WTC11 (cell line): ENCODE results near the gene CRY2.

Experiments used
- CREB1 ChIP-seq: sonication (generic); formaldehyde crosslinking; IDR thresholded peaks from 2 replicates; pipeline ENCODE4 v1.8.0; 2023; ENCODE audit warnings: mild to moderate bottlenecking, missing genetic modification reagents
- JUN ChIP-seq: sonication (generic); formaldehyde crosslinking; IDR thresholded peaks from 2 replicates; pipeline ENCODE4 v1.8.0; 2023; ENCODE audit warnings: mild to moderate bottlenecking, missing genetic modification reagents
- NR1H2 ChIP-seq: sonication (generic); formaldehyde crosslinking; IDR thresholded peaks from 2 replicates; pipeline ENCODE4 v1.9.0; 2021; ENCODE audit warnings: mild to moderate bottlenecking, moderate library complexity, missing genetic modification reagents
- TCF7 ChIP-seq: sonication (generic); formaldehyde crosslinking; IDR thresholded peaks from 2 replicates; pipeline ENCODE4 v1.8.0; 2022; ENCODE audit warnings: mild to moderate bottlenecking, low read depth, missing genetic modification reagents, moderate library complexity
- TF ChIP-seq, protein P1 (sequence below): fragments of 200-600 bp; IDR thresholded peaks from 2 replicates; pipeline ENCODE4 v1.8.0; 2022; ENCODE audit warnings: antibody characterized with exemption

DNA sequence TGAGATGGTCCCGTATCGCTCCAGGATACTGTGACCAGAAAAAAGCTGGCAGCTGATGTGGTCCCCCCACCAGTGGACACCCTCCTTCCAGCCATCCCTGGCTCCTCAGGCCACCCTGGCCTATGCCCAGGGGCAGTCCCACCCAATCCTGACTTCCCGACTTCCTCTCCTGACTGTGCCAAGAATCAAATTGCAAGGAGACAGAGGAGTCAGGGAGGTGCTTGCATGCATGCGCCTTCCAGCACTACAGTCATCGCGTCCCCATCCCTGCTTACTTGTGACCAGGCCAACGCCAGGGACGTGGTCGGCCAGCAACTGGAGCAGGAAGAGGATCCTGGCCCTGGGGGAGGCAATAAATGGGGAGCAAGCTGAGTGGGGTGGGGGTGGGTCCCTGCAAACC, 63.3 kb downstream of the CRY2 start:
- TF ChIP-seq, protein P1, sequence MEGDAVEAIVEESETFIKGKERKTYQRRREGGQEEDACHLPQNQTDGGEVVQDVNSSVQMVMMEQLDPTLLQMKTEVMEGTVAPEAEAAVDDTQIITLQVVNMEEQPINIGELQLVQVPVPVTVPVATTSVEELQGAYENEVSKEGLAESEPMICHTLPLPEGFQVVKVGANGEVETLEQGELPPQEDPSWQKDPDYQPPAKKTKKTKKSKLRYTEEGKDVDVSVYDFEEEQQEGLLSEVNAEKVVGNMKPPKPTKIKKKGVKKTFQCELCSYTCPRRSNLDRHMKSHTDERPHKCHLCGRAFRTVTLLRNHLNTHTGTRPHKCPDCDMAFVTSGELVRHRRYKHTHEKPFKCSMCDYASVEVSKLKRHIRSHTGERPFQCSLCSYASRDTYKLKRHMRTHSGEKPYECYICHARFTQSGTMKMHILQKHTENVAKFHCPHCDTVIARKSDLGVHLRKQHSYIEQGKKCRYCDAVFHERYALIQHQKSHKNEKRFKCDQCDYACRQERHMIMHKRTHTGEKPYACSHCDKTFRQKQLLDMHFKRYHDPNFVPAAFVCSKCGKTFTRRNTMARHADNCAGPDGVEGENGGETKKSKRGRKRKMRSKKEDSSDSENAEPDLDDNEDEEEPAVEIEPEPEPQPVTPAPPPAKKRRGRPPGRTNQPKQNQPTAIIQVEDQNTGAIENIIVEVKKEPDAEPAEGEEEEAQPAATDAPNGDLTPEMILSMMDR, result no peak
- no peak for TF ChIP-seq TCF7
- no peak for TF ChIP-seq JUN (CRISPR knock-in tag)
- no peak for TF ChIP-seq CREB1 (CRISPR knock-in tag)
- no peak for TF ChIP-seq NR1H2 (CRISPR knock-in tag)
